NCI-H146 (cell line): ENCODE results near the gene NLGN3.
"Not testable (repeated sequence)": the region's sequence is repeated elsewhere in the genome, so short reads cannot be mapped to it uniquely, and the experiment has no call there.

Experiments
- DNase-seq: peaks from one replicate; lab custom pipeline; 2025; lab: John Stamatoyannopoulos, UW

Gene NLGN3

DNA sequence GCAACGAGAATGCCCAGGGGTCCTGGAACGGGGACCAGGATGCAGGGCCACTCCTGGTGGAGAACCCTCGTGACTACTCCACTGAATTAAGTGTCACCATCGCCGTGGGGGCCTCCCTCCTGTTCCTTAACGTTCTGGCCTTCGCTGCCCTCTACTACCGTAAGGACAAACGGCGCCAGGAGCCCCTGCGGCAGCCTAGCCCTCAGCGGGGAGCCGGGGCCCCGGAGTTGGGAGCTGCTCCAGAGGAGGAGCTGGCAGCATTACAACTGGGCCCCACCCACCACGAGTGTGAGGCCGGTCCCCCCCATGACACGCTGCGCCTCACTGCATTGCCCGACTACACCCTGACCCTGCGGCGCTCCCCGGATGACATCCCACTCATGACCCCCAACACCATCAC is 24.9 kb downstream of the NLGN3 start:
- no peak for DNase-seq

- no peak for DNase-seq
These were observed 26.0 kb downstream of the NLGN3 start for GRCh38 chrX:71170660-71171059.

DNA sequence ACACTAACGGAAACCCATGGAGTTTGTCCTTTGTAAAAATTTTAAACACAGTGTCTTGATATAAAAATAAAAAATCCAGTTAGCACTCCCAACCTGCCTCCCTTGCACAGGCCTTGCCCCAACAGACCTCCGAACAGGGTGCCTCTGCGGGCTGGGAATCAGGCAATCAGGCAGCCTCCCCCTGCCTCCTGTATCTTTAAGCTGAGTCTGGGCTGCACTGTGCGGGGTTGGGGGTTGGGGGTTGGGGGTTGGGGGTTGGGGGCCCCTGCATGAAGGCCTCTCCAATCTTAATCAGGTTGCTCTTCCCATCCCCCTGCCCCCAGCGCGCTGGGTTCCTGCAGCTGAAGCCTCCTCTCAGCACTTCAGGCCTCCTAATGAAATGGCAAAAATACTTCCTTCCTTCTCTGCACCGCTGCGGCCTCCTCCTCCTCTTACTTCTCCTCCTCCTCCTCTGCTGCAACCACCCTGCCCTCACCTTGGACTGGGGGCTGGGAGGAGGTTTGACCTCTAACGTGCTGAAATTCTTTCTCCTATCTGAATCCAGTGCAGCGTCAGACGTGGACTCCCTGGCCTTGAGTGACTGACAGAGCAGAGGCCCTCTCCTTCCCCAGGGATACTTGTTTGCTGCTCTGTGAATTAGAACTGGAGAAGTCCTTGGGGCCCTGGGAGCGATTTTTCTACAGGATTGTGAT is 26.6 kb downstream of the NLGN3 start:
- no peak for DNase-seq

DNA sequence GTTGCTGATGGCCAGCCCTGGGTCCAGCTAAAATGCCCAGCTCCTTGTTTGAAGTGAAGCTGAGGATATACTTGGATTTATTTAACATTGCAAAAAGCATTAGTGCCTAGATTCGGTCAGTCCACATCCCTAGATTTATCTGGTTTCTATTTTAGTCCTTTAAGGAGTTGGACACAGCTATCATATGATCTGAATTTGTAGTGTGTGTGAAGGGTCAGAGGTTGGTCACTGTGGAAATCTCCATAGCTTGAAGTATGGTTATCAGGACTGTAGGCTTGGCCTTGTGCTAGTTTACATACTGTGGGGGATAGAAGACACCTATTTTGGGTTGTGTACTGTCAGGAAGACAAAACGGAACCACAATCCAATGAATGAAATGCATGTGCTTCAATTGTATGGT is 28.8 kb downstream of the NLGN3 start:
- DNase-seq, result no peak

DNA sequence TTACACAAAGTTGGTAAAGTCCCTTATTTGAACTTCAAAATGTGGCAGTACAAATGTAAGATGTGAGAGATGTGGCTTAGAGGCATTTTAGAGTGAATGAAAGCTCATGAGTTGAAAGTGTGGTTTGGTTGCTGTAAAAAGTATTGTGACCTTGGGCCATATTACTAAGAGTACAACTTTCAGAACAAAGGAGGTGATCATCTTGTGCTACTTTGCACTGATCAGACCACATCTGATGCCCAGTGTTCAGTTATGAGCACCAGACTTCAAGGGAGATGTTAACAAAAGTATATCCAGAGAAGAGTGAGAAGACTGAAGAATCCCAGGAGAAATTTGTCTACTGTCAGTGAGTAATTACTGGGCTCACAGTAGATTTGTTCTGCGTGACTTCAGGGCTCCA is 30.2 kb downstream of the NLGN3 start:
- DNase-seq, result no peak

DNA sequence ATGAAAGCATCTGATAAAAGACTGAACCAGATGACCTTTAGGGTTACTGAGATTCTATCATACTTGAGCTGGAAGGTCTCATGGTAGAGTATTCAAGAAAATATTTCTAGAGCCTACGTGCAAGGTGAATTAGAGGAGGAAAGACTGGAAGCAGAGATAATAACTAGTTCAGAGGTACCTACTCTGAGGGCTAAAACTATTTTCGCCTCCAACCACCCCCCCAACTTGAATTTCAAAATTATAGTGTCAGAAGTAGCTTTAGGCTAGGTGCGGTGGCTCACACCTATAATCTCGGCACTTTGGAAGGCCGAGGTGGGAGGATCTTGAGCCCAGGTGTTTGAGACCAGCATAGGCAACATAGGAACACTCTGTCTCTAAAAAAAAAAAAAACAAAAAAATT is 30.9 kb downstream of the NLGN3 start:
- DNase-seq, result no peak

DNA sequence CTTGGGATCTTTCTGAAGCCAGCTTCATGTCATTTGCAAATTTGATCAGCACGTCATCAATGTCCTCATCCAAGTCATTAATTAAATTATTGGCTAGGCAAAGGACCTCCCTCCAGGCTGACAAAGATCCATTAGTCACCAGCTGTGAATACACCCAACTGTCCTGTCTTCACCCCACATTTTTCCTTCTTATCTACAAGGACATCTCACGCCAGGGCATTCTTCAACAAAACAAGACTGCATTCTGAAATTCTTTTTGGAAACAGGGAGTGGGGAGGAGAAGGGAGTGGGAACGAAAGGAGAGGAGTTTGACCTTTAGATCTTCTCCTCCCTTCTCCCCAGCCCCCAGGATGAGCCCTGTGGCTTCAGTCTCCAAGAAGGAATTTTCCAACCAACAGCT is 32.7 kb downstream of the NLGN3 start:
- DNase-seq, result no peak

GRCh38 chrX:71178908-71179307 is 34.3 kb downstream of the NLGN3 start:
- peak; percentile 75 for DNase-seq

GRCh38 chrX:71180579-71181265 is 36.1 kb downstream of the NLGN3 start:
- not testable (repeated sequence) for DNase-seq

DNA sequence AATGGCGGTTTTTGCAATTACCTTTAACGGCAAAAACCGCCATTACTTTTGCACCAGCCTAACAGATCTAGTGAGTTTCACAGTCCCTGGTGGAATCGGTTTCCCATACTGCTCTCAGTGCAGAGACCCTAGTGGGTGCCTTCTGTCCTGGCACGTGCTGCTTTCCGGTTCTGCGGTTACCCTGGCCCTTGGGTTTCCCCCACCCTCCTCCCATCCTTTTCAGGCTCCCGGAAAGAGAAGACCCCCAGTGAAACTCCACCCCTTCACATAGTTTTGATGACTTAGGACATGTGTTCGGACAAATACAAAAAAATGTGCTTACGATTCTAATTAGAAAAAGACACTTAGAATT is 36.9 kb downstream of the NLGN3 start:
- DNase-seq, result peak; percentile 74

GRCh38 chrX:71181910-71182799 is 37.5 kb downstream of the NLGN3 start:
- peak; percentile 97 for DNase-seq

- no peak for DNase-seq
These were observed 38.2 kb downstream of the NLGN3 start for GRCh38 chrX:71182871-71183270.

- DNase-seq, result no peak
These were observed 38.7 kb downstream of the NLGN3 start for GRCh38 chrX:71183341-71183740.

DNA sequence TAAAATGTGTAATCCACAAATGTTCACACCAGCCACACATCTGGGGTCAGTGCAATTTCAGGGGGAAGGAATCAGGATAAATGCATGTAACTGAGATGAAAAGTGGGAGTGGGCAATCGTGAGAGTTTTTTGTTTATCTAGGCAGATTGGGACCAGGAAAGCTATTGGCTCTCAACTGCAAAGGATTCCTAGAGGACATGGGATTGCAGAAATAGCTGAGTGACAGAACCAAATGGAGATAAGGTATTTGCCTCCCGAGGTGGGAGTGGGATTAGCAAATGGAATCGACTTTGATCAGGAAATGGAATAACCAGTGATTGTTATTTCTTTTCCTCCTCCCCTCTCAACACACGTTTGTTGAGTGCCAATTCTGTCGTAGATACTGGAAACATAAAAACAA is 39.5 kb downstream of the NLGN3 start:
- no peak for DNase-seq

- no peak for DNase-seq
These were observed 40.3 kb downstream of the NLGN3 start for GRCh38 chrX:71184803-71185495.

DNA sequence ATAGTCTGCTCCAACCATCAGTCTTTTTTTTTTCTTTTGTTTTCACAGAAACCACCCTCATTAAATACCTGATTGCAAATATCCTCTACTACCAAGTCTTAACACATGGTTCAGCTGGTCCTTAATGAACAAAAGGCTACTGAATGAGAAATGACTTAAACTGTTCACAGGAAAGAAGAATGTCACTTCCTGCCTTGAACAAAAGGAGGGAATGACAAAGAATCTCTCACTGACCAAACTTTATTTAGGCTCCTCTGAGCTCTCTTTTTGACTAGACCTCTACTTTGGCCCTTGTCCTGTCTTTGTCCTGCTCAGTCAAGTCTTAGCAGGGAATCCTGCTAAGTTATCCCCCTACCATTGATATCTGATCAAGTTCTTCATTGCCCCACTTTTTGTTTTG is 46.6 kb downstream of the NLGN3 start:
- DNase-seq, result no peak

DNA sequence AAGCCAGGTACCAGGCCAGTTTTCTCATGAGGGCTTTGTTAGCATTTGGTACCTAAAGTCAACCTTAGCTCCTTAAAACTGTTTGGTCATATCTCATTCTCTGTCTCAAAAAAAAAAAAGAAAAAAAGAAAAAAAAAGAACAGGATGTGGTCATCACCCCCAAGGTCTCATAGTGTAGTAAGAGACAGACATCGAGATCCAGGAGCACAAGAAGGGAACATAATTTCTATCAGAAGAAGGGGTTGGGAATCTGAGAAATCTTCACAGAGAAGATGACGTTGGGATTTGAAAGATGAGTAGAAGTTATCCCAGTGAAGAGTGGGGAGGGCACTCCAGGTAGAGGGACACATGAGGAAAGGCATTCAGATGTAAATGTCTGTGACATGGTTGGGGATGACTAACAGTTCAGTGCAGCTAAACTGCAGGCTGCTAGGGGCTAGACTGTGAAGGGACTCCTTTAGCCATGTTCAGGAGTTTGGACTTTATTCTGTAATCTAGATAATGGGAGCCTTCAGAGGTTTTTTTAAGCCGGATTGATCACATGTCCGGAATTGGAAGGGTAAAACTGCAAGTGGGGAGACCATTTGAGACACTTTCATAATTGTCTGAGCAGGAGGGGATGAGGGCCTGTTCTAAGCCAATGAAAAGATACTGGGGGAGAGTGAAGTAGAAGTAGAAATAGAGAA is 51.5 kb downstream of the NLGN3 start:
- no peak for DNase-seq

DNA sequence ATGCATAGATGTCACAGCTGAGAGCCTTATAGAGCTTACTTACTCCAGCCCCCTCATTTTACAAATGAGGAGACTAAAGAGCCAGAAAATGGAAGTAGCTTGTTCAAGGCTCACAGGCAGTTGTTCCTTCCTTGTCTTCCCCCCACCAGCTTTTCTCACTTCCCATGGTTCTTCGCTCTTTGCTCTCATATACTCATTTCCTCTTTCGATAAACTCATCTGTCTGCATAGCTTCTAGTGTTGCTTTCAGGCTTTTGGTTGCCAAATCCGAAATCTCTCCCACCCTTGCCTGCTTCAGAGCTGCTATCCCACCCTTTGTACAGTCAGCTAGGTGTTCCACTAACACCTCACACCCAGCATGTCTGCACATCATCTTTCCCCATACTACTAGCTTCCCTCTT is 53.4 kb downstream of the NLGN3 start:
- no peak for DNase-seq

GRCh38 chrX:71199252-71200008 is 54.8 kb downstream of the NLGN3 start:
- no peak for DNase-seq

- DNase-seq, result no peak
These were observed 66.2 kb downstream of the NLGN3 start for GRCh38 chrX:71210816-71211215.

DNA sequence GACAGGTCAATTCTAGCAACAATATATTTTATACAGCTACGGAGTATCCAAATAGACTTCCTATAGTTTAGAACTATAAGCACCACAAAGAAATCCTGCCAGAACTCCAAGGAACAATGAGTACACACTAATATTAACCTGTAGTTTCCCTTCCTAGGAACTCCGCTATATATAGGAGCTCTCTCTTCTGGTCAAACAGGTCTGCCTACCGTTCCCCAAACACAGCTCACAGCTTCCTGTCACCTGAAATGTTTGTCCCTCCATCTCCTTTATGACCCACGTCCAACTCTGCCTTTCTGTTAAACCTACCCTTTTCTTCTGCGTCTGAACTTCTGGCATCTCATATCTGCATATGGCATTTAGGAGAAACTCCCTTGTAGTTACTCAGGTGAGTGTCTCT is 67.9 kb downstream of the NLGN3 start:
- DNase-seq, result no peak
